Right kidney (tissue), 1 donor: ENCODE measurements around the gene TRIM8.

Experiments
- DNase-seq: peaks from one replicate; pipeline ENCODE4 v3.0.0-alpha.2; 2016

TRIM8 gene

DNA sequence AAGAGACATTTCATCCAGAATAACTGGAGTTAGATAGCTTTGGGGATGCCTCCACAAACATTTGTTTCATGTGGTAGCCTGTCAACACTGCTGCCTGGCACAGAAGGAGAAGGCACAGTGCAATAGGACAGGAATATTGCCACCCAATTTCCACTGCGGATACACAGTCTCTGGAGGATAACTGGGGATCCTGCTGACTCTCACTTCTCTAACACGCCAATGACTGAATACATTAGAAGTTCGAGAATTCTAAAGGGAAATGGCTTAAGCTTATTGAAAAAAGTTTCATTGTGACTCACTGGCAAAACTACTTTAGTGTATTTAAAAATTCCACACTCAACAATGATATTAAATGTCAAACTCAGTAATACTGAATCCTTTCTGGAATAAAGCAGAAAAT is 57.0 kb downstream of the TRIM8 start:
- DNase-seq, result no peak

DNA sequence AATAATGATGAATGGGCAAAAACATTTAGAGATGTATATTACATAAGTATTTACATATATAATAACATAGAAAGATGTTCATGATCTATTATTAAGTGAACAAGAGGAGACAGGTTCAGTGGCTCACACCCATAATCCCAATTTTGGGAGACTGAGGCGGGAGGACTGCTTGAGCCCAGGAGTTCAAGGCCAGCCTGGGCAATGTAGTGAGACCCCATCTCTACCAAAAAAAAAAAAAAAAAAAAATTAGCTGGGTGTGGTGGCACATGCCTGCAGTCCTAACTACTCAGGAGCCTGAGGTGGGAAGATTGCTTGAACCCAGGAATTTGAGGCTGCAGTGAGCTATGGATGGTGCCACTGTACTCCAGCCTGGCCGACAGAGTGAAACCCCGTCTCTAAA is 57.5 kb downstream of the TRIM8 start:
- no peak for DNase-seq

DNA sequence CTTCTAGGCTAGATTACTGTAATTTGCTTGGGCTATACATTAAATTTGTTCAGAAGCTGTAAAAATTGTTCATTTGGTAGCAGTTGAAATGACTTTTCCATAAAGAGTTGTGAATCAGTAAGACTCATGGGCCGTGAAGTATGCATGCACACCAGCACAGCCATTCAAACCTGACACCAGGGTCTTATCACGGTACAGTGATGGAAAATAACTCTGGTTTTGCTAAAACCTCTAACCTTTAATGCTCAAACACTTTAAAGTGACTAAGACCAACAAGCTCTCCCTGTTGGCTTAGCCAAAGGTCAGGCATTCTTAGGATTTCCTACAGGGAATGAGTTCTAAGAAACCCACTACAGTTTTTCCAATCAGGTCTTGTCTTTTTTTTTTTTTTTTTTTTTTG is 58.5 kb downstream of the TRIM8 start:
- no peak for DNase-seq

DNA sequence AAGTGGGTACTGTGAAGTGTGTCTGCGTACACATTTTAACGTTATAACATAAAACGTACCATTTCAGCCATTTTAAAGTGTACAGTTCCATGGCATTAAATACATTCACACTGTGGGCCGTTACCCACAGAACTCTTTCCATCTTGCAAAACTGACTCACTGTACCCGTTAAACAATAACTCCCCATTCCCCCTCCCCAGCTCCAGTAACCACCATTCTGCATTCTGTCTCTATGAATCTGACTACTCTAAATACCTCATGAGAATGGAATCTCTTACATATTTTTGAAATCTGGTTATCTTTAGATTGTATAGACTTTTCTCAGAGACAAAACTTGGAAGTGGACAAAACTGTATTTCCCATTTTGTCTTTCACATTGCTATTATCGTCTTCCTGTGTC is 60.6 kb downstream of the TRIM8 start:
- DNase-seq, result no peak

DNA sequence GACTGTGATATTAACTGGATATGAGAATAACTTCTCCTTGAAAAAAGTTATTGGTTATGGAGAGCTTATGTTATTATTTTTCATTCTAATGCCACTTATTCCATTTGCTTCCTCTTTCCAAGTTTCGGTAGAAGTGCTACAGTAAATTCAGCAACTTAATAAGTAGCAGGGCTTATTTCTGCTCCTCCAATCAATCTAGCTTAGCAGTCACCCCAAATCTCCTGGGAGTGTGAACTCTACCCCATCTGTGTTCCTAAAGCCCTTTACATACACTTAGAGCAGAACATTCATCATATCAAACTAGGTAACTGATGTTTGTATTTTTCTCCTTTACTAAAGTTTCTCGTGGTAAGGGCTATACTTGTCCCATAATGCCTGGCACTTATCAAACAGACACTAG is 61.3 kb downstream of the TRIM8 start:
- no peak for DNase-seq
